Stimulated activated CD4-positive, alpha-beta T cell treated with anti-CD3 and anti-CD28 coated beads, Interleukin-1b, Interleukin-23, amount 100 ng/mL, for 48 hours (primary cell): ENCODE results near the gene DYNLT2B.
"Not testable (repeated sequence)": the region's sequence is repeated elsewhere in the genome, so short reads cannot be mapped to it uniquely, and the experiment has no call there.

Experiments
- DNase-seq: peaks from one replicate; pipeline ENCODE4 v3.0.0-alpha.2; 2020

The DYNLT2B gene

DNA sequence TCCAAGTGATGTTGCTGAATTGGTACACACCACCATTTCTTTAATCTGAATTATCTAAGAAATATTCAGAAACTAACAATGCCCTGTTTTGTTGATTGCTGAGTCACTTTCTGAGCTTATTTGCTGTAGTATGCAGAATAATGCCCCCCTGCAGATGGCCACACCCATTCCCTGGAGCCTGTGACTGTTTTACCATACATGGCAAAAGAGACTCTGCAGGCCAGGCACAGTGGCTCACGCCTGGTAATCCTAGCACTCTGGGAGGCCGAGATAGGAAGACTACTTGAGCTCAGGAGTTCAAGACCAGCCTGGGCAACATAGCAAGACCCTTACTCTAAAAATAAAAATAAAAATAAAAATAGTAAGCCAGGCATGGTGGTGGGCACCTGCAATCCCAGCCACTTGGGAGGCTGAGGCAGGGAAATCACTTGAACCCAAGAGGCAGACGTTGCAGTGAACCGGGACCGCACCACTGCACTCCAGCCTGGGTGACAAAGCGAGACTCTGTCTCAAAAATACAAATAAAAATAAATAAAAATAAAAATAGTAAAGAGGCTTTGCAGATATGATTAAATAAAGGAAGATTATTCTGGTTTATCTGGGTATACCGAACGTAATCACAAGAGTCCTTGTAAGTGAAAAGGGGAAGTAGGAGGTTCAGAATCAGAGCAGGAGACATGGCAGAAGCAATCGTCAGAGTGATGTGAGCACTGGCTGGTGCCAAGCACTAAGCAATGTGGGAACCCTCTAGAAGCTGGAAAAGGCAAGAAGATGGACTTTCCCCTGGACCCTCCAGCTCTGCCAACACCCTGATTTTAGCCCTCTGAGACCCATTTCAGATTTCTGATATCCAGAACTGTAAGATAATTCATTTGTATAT, 49.5 kb downstream of the DYNLT2B start:
- DNase-seq: no peak

DNA sequence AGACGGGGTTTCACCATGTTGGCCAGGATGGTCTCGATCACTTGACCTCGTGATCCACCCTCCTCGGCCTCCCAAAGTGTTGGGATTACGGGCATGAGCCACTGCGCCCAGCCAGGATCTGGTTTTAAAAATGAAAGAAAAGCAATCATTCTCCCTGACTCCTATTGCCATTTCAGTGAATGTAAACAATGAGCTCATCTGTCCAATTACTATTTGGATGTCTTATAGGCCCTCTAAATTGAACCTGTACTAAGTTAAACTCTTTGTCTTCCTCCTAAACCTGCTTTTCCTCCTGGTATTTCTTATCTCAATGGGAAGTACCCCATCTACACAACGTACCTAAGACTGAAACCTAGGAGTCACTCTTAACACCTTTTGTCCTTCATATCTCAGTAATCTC, 54.2 kb downstream of the DYNLT2B start:
- DNase-seq: no peak

DNA sequence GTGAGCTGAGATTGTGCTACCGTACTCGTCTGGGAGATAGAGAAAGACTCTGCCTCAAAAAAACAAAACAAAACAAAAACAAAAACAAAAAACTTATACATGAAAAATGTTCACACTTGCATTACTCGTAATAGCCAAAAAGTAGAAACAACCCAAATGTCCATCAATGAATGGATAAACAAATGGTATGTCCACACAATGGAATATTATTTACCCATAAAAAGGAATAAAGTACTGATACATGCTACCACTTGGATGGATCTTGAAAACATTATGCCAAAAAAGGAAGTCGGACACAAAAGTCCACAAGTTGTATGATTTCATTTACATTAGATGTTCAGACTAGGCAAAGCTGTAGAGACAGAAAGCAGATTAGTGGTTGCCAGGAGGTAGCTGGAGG, 57.3 kb downstream of the DYNLT2B start:
- DNase-seq: no peak

DNA sequence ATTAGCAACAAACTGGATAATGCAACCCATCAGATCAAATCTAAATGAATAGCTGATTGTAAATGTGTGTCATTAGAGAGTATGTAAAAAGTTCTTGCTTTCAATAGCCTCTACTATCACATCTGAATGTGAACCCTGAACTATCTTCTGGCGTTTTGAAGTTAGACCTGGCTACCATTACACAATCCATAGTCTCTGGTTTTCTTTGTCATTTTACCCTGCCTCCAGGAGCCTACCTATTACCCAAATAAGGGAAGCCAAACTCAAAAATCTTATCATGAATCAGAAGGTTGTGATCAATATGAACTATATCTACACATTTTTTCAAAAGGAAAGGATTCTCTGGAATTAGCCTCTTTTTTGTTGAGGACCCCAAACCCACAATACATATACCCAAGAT, 62.3 kb downstream of the DYNLT2B start:
- DNase-seq: no peak

- DNase-seq: no peak
Measured at GRCh38 chr3:196254376-196255283, 63.4 kb downstream of the DYNLT2B start.

DNA sequence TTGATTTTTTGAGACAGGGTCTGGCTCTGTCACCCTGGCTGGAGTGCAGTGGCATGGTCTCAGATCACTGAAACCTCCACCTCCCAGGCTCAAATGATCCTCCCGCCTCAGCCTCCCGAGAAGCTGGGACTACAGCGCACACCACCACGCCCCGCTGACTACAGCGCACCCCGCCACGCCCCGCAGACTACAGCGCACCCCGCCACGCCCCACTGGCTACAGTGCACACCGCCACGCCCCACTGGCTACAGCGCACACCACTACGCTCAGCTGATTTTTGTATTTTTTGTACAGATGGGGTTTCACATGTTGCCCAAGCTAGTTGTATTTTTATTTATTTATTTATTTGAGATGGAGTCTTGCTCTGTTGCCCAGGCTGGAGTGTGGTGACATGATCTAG, 66.1 kb downstream of the DYNLT2B start:
- DNase-seq: no peak

GRCh38 chr3:196246612-196247308, 71.3 kb downstream of the DYNLT2B start:
- DNase-seq: peak; percentile 24

GRCh38 chr3:196244166-196244565, 73.9 kb downstream of the DYNLT2B start:
- DNase-seq: not testable (repeated sequence)

DNA sequence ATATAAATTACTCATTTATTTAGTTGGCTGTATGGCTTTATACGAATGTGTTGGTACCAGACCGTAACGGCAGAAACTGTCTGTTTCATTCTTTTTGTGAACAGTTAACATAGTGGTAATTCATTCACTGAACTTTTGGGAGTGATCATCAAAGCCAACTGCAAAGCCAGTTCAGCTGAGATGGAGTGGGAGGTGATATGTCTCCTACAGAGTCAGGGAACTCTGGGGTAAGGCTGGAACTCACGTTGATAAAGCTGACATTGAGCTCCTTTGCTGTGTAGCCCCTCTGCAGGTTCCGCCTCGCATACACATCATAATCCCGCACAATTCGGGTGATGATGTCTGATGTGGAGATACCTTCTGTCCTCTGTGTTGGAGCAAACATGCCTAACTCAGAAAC, 76.3 kb downstream of the DYNLT2B start:
- no peak for DNase-seq
